Ureter (tissue), 1 donor: ENCODE measurements around the gene FTMT. TPM values are rescaled to one million over a fixed set of nuclear protein-coding genes. Genes with fewer than 3 reads are reported as not detected.
"Not testable (repeated sequence)": the region's sequence is repeated elsewhere in the genome, so short reads cannot be mapped to it uniquely, and the experiment has no call there.

Experiments
- DNase-seq: peaks from one replicate; pipeline ENCODE4 v3.0.0-alpha.2; 2020; ENCODE audit warnings: low spot score
- total RNA-seq: library from RNA; stranded (reverse); gene quantifications from one replicate; pipeline ENCODE4 v1.2.4, GENCODE V29; 2023
- donor health status: DM: yes; HTN: yes; CAD: no.

Gene FTMT
- total RNA-seq = not detected

DNA sequence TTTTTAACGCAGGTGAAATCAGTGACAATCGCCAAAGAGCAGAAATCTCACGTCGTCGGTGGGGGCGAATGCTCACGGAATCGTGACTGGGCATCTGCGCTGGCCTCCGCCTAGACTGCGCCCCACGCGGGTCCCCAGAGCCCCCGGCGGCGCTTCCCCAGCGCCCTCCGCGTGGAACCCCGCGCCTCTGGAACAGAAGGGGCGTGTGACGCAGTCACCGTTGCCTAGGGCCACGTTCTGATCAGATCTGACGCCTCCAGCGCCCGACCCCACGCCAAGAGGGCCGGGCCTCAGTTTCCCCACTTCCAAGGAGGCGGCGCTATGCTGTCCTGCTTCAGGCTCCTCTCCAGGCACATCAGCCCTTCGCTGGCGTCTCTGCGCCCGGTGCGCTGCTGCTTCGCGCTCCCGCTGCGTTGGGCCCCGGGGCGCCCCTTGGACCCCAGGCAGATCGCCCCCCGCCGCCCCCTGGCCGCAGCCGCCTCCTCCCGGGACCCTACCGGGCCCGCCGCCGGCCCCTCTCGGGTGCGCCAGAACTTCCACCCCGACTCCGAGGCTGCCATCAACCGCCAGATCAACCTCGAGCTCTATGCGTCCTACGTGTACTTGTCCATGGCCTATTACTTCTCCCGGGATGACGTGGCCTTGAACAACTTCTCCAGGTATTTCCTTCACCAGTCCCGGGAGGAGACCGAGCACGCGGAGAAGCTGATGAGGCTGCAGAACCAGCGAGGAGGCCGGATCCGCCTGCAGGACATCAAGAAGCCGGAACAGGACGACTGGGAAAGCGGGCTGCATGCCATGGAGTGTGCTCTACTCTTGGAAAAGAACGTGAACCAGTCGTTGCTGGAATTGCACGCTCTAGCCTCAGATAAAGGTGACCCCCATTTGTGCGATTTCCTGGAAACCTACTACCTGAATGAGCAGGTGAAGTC is at the start of gene FTMT:
FTMT (plus strand) TSS at position 240 of the 932 bp plus-strand sequence; CDS start at position 322, 82 bp downstream.
- DNase-seq = no peak

DNA sequence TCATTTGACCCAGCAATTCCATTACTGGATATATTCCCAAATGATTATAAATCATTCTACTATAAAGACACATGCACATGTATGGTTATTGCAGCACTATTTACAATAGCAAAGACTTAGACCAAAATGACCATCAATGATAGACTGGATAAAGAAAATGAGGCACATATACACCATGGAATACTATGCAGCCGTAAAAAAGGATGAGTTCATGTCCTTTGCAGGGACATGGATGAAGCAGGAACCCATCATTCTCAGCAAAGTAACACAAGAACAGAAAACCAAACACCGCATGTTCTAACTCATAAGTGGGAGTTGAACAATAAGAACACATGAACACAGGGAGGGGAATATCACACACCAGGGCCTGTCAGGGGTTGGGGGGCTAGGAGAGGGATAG is 46.4 kb upstream of the FTMT start:
- DNase-seq = not testable (repeated sequence)

DNA sequence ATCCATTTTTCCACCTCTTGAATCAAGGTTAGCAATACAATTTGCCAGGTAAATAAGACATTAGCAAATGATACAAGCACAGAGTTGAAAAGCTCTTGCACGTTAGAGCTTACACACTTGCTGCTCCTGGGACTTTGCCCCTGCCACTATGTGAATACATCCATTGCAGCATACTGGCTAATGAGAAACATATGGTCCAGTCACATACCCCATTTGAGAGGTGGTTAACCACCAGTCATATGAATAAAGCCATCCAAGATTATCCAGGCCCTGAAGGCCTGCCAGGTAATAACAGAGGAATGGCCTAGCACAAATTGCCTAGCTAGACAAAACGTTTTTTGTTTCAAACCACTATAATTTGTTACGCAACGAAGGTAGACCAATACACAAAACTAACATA is 45.8 kb upstream of the FTMT start:
- no peak for DNase-seq

DNA sequence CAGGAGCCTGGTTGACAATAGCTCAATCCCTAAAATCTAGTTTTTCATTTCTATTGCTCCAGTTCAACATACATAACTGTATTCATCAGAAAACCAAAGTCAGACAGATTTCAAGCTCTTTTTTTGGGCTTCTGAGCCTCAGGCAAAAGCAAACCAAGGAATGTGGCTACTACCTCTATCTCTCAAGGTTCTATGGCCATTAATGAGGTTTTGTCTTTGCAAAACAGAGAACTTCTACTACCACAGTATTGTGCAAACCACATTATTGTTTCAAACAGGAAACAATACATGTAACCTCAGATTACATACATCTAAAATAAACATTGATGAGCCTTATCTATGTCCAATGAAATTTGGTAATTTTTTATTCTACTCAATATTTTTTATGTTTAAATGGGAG is 35.5 kb upstream of the FTMT start:
- DNase-seq = no peak

DNA sequence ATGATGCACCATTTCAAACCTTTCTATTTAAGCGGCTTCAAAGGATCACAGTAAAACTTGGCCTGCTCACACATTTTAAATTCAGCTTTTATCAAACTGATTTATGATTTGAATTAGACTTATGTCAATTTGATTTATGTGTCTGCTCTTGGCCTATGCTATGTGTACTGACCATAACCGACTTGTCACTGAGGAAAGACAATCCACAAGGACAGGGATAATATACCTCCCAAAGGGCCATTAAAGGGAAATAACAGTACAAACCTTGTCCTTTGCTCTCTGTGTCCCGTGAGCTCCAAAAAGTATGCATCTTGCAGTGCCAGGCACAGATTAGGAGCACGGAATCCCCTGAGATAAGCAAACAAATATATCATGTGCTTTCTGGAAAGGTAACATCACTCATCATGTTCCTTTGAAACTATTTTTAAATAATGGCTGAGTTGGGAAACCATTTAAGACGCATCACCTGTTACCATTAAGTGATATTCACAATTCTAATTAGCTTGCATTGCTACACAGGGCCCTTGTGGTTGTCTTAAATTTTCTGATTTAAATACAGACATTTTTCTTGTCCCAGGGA is 31.9 kb upstream of the FTMT start:
- DNase-seq = no peak

DNA sequence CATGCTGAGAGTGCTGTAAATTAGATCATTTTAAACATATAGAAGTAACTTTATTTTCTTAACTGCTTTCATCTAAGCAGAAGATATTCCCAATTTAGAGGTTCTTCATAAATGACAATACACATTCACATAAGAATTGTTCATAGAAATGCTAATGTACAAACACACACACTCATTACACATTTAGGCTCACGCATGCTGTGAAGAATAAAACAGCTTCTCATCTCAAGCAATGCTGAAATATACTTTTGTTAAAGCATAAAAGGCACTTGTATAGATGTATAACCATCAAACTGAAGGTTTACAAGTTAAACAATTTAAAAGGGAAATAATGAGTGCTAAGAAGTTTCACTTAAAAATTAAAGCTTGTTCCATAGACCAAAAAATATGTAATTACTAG is 18.1 kb upstream of the FTMT start:
- DNase-seq = no peak

DNA sequence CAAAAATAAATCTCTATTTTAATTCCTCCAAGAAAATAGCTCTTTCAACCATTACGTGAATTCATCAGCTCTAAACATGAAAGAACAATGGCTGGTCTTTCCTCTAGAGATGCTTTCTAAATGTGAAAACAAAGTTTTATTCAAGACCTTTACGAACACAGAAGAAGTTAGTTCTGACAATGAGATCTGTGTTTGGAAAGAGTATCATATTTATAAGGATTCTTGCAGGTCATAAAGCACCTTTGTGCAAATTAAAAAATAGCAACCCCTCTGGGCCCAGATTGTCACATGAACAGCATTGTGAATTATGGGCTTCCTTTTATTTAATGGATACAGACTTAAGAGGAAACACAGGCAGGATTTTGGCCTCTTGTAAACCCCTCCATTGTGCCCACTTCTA is 17.7 kb upstream of the FTMT start:
- DNase-seq = no peak

DNA sequence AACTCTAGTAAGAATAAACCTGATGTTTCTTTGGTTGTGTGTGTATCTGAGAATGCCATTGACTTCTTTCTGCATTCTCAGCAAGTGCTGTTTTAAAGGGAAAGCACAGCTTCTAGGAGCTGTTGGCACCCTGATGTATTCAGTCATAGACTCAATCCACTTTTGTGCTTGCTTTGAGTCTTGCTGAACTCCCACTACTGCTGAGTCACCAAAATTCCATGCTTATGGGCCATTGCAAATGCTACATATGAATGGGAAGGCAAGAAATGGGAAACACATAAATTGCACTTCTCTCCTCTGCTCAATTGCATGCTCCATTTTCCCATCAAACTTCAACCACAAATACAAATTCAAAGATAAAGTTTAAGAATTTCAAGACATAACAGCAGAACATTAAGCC is 9.8 kb upstream of the FTMT start:
- no peak for DNase-seq

DNA sequence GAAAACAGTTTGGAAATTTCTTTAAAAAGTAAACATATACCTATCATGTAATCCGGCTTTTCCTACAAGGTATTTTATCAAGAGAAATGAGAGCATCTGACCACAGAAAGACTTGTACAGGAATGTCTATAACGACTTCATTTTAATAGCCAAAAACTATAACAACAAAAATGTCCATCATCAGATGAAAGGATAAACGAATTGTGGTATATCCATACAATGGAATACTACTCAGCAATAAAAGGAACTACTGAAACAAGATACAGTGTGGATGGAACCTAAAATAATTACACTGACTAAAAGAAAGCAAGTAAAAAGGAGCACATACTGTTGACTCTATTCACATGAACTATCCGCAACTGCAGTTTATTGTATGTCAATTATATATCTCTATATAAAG is 1.4 kb upstream of the FTMT start:
- DNase-seq = no peak

DNA sequence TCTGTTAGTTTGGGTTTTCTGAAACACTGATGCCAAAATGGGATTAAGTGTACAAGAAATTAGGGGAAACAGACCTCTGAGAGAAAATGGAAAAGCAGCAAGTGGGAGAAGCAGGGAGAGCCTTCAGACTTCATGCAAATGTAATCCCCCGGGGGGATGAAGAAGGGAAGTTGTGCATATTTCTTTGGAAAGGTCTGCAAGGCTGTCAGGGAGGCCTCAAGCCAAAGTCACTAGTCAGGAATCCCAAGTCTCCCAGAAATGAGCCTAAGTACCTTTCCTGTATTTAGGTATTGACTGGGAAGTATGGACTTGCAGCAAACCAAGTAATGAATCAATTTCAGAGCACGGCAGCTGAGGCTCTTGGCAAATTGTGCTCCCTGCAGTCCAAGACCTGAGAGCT is 2.2 kb downstream of the FTMT start:
- DNase-seq = no peak

DNA sequence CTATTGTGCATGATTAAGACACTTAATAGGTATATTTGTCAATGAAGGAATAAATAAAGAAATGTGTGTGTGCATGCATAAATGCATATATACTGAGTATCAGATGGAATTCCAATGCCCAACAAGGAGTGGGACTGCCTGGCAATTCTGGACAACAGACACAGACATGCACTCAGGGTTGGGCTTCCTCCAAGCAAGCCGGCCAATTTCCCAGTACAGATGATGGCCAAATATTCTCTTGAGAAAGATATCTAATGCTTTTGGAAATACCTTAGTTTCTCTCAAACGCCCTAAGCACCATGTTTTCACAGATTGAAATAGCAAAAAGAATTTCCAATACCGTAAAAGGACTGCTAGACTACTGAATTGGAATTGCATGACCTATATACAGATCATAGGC is 11.1 kb downstream of the FTMT start:
- no peak for DNase-seq

DNA sequence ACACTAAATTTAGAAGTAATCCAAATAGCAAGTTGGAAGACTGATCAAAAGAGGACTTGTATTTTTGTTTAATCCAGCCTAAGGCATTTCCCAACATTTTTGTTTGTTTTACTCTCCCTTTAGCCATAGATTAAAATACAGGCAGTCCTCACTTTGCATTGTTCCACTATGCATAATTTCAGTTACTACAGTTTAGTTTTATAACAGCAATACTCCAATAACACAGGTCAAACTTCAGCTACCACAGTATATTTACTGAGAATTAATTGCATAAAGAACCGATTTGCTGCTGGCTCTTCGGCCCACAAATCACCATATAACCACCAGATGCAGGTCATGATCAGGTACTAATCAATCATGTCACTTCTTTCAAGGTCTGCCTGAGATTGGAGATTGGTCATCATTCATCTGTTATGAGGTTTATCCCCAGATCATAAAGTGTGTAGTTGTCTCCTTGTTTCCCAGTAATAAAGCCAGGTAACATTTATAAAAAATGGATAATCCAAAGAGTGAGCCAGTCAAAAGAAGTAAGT is 12.1 kb downstream of the FTMT start:
- no peak for DNase-seq

DNA sequence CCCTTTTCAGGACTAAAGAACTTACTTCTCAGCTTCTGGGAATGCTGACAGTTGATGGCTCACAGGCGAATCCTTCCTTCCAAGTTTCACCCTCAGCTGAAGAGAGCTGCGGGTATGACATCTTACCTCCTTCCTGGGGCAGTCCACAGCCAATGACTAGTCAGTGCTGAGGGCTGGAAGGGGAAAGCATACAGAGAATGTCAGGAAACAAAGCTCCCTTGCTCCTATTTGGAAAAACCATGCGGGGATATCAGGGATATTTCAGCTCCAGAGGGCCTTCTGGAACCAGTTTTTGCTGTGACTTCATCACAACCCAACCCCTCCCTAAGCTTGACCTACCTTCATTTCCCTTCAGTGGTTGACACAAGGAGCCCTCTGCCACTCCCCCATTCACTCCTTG is 15.7 kb downstream of the FTMT start:
- no peak for DNase-seq

DNA sequence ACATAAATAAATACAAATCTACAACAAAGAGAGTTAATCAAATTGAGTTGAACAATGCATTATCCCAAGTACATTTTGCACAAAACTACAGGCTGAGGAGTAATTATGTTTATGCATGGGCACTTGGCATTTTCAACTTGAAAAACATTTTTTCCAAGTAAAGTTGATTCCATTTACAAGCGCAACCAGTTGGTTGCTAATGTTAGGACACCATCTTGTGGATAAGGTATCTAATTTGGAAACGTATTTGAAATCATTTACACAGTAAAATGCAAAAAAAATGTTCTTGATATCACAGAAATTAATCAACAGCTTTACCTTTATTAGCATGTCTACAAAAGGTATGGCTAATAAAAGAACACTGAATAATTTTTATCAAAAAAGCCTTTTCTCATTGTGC is 18.8 kb downstream of the FTMT start:
- DNase-seq = no peak

DNA sequence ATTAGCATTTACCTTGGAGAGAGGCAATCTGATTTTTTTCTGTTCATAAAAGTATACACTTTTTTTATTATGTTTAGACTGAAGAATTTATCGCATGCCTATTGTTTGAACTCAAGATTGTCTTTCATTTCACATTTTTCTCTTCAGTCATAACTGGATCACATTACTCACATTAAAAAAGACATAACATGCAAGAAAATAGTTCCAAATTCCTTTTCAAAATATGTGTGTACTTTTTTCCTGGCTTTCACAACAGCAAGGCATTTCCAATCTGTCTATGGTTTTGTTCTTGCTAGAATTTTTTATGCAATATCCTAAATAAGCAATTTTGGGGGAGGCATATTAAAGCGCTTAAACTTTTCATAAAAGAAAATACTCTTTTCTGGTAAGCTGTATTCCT is 21.2 kb downstream of the FTMT start:
- DNase-seq = no peak

DNA sequence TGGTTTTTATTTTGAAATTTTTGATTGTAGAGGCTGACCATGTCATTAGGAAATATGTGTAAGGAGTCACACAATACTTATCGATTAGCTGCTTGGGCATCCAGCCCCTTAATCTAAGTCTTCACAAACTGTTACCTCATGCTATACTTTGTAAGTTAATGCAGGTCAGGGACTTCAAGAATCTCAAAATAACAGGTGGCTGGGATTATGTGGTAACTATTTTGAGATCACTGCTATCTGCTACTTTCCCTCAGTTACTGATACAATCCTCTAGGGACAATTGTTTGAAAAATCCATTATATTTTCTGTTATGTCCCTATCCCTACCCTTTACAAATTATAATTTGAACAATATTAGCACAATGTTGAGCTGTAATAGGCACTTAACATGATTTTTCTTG is 21.7 kb downstream of the FTMT start:
- no peak for DNase-seq

DNA sequence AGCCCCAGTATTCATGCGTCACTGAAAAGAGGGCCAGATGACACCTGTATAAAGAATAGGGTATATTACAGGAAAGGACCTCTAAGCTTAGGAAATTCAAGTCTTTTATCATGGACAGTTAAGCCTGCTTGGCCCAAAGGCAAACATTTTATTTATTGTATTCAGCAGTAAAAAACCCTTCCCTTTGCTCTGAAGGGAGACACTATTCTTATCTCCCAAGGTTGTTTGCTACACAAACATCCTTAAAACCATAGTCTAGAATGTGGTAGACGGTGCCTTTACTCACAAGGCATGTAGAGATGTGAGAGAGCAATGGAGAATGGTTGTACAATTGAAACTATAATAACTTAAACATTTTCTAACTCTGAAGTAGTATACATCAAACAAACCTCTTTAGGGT is 33.9 kb downstream of the FTMT start:
- DNase-seq = no peak

DNA sequence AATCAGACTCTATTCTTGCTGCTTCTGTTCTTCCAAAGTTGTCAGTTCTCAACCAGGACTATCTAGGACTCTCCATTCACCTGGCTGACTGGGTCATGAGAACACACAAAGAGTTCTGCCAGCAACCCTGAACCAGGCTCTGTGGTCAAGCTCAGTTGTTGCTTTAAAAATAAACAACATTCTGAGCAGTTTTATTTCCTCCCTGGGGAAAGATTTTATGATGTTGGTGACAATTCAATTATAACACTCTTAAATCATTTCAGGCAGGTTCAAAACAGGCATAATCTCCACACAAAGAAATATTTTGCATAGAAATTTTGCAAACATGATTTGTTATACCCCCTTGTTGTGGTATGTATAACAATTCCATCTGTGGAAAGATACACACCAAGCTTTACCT is 36.0 kb downstream of the FTMT start:
- DNase-seq = no peak

DNA sequence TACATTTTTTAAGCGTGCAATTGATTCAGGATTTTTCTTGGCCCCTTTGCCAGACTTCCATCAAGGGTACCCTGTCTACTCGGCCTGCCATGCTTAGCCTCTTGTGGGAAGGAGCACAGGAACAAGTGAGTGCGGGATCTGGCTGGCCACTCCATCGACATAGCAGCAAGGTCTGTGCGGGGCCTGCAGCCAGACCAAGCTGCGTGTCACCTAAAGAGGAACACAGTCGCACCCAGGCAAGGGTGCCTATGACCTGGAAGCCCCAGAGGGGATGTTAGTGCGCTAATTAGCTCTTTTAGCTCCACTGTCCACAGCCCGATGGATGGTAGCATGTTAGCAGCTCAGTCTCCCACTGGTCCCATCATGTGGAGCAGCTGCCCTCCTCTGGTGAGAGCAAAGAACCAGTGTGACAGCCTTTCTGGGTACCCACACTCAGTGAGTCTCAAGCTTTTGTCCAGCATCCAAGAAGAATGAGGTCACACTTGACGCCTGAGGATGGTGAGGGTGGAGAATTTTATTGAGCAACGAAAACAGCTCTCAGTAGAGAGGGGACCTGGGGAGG is 38.7 kb downstream of the FTMT start:
- no peak for DNase-seq

DNA sequence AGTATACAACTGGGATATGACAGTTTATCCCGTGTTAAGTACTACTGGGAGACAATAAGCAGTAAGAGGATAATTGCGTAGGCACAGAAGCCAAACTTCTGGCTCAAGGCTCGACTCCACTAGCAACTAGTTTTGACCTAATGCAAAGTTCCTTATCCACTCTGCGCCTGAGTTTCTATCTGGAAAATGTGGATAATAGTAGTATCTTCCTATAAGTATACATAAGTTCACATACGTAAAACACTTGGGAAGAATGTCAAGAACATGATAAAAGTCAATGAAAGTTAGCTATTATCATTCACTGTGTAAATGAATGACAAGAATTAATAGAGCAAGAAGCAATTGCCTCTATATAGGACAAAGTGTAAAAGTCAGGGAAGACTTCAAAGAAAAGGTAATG is 45.7 kb downstream of the FTMT start:
- no peak for DNase-seq

DNA sequence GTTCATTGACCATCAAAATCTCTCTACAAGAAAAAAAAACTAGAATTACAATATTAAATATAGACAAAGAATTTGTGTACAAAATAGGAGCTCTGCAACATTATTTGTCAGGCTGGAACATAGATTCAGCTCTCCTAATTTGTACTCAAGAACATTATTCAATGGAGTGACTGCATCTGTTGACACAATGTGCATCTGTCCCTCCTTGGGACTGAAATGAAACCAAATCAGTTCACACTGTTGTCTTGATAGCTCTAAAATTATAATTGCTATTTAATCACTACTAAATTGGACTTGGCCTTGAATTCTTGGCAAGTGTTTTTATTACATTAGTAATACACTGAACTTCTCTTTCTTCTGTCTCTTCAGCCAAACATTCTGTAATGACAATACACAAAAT is 47.7 kb downstream of the FTMT start:
- no peak for DNase-seq
